SHP77 (cell line): ENCODE results near the gene IL19.
"Not testable (repeated sequence)": the region's sequence is repeated elsewhere in the genome, so short reads cannot be mapped to it uniquely, and the experiment has no call there.

Source experiments
- DNase-seq, 2 experiments: peaks; one replicate each; lab custom pipeline; 2025; lab: John Stamatoyannopoulos, UW

Gene IL19

GRCh38 chr1:206741142-206741701 lies 29.4 kb upstream of the IL19 start:
- no peak for DNase-seq

- DNase-seq = no peak
Observed at GRCh38 chr1:206742719-206743383, 27.7 kb upstream of the IL19 start.

GRCh38 chr1:206744683-206745082 lies 25.9 kb upstream of the IL19 start:
- no peak for DNase-seq

- no peak for DNase-seq
Observed at GRCh38 chr1:206745301-206745700, 25.3 kb upstream of the IL19 start.

- no peak for DNase-seq
Observed at GRCh38 chr1:206748348-206749030, 22.1 kb upstream of the IL19 start.

- DNase-seq = no peak
Observed at GRCh38 chr1:206751891-206752290, 18.7 kb upstream of the IL19 start.

GRCh38 chr1:206752481-206752880 lies 18.1 kb upstream of the IL19 start:
- no peak for DNase-seq

GRCh38 chr1:206753141-206753540 lies 17.4 kb upstream of the IL19 start:
- DNase-seq = no peak

- no peak for DNase-seq
Observed at GRCh38 chr1:206754011-206754410, 16.6 kb upstream of the IL19 start.

GRCh38 chr1:206757524-206758266 lies 12.9 kb upstream of the IL19 start:
- no peak for DNase-seq

- DNase-seq = no peak
Observed at GRCh38 chr1:206760590-206760989, 10.0 kb upstream of the IL19 start.

- no peak for DNase-seq
Observed at GRCh38 chr1:206761159-206761768, 9.3 kb upstream of the IL19 start.

- DNase-seq = not testable (repeated sequence)
Observed at GRCh38 chr1:206762741-206763364, 7.7 kb upstream of the IL19 start.

- not testable (repeated sequence) for DNase-seq
Observed at GRCh38 chr1:206765771-206766170, 4.8 kb upstream of the IL19 start.

- no peak for DNase-seq
Observed at GRCh38 chr1:206766251-206766856, 4.2 kb upstream of the IL19 start.

- no peak for DNase-seq
Observed at GRCh38 chr1:206768472-206769303, 1.9 kb upstream of the IL19 start.

GRCh38 chr1:206769304-206769731 lies 1.3 kb upstream of the IL19 start:
- no peak for DNase-seq

GRCh38 chr1:206771338-206771692 lies 742 bp downstream of the IL19 start:
- DNase-seq = no peak

- no peak for DNase-seq
Observed at GRCh38 chr1:206772243-206772937, 1.8 kb downstream of the IL19 start, which contains the start of gene IL10. Gene IL10, minus strand, starts transcription at chr1:206772494. Its CDS starts 59 bp downstream, at chr1:206772435.

GRCh38 chr1:206774093-206774492 lies 3.5 kb downstream of the IL19 start:
- DNase-seq = no peak
